WTC11 (cell line): ENCODE measurements around the gene CAPN9.

Experiments
- FOXP4 ChIP-seq: sonication (generic); formaldehyde crosslinking; IDR thresholded peaks from 2 replicates; pipeline ENCODE4 v1.8.0; 2022; ENCODE audit warnings: mild to moderate bottlenecking, missing genetic modification reagents
- TF ChIP-seq, protein P1 (sequence below): sonication (generic); formaldehyde crosslinking; IDR thresholded peaks from 2 replicates; pipeline ENCODE4 v1.8.1; 2023; ENCODE audit warnings: mild to moderate bottlenecking, missing genetic modification reagents, moderate library complexity

GRCh38 chr1:230739564-230740290 lies 7.5 kb upstream of the CAPN9 start:
- TF ChIP-seq, protein P1, sequence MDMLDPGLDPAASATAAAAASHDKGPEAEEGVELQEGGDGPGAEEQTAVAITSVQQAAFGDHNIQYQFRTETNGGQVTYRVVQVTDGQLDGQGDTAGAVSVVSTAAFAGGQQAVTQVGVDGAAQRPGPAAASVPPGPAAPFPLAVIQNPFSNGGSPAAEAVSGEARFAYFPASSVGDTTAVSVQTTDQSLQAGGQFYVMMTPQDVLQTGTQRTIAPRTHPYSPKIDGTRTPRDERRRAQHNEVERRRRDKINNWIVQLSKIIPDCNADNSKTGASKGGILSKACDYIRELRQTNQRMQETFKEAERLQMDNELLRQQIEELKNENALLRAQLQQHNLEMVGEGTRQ (CRISPR knock-in tag), result no peak
- no peak for TF ChIP-seq FOXP4 (CRISPR knock-in tag)
